A673 (cell line): ENCODE data around the gene HSD17B3. TPM values are rescaled to one million over a fixed set of nuclear protein-coding genes. Genes with fewer than 3 reads are reported as not detected.

Experiments used
- BruUV-seq: library from RNA; stranded (reverse); fragments of 400-500 nt; replicated peaks from 2 replicates; lab custom pipeline; 2021; lab: Mats Ljungman, UMichigan
- CTCF ChIA-PET: fragments of 300-600 bp; sonication (Branson Sonifier 250); formaldehyde crosslinking; loops from one replicate; lab custom pipeline; 2022; ENCODE audit warnings: antibody characterized with exemption; lab: Charles Lee
- POLR2A ChIA-PET: fragments of 300-600 bp; sonication (Branson Sonifier 250); formaldehyde crosslinking; loops from one replicate; lab custom pipeline; 2022; ENCODE audit warnings: antibody characterized with exemption; ENCODE audit not compliant: low non-redundant PET; lab: Charles Lee
- DNase-seq: peaks from one replicate; pipeline ENCODE4 v3.0.0-alpha.2; 2015; ENCODE audit warnings: low spot score
- H3K27ac ChIP-seq: fragments of 200-600 bp; sonication (generic); 2 replicates; pipeline ENCODE4 v1.5.1; 2016; ENCODE audit warnings: mixed run types, low read depth, mild to moderate bottlenecking, mixed read lengths, antibody characterized with exemption, low read length; ENCODE audit not compliant: poor library complexity, severe bottlenecking
- H3K27me3 ChIP-seq: fragments of 200-600 bp; sonication (generic); replicated peaks from 2 replicates; pipeline ENCODE4 v1.6.1; 2017; ENCODE audit warnings: mixed run types, low read depth, mild to moderate bottlenecking, mixed read lengths, antibody characterized with exemption, low read length; ENCODE audit not compliant: insufficient read depth, poor library complexity
- H3K36me3 ChIP-seq: fragments of 200-600 bp; sonication (generic); 2 replicates; pipeline ENCODE4 v1.6.1; 2016; ENCODE audit warnings: mixed run types, mild to moderate bottlenecking, mixed read lengths, antibody characterized with exemption, low read length; ENCODE audit not compliant: insufficient read depth, poor library complexity, severe bottlenecking
- H3K4me1 ChIP-seq: fragments of 200-600 bp; sonication (generic); 2 replicates; pipeline ENCODE4 v1.6.1; 2017; ENCODE audit warnings: mixed run types, mild to moderate bottlenecking, mixed read lengths, antibody characterized with exemption, low read length; ENCODE audit not compliant: insufficient read depth, poor library complexity, severe bottlenecking
- H3K4me3 ChIP-seq: fragments of 200-600 bp; sonication (generic); 2 replicates; pipeline ENCODE4 v1.5.1; 2016; ENCODE audit warnings: low read depth, mixed run types, mild to moderate bottlenecking, mixed read lengths, low read length; ENCODE audit not compliant: poor library complexity, severe bottlenecking
- H3K9me3 ChIP-seq: fragments of 200-600 bp; sonication (generic); 2 replicates; pipeline ENCODE4 v1.6.1; 2016; ENCODE audit warnings: mixed run types, low read depth, mild to moderate bottlenecking, mixed read lengths, antibody characterized with exemption, low read length; ENCODE audit not compliant: poor library complexity, severe bottlenecking
- EZH2 ChIP-seq: fragments of 200-600 bp; sonication (generic); IDR thresholded peaks from 2 replicates; pipeline ENCODE4 v1.6.1; 2017; ENCODE audit warnings: borderline replicate concordance, low read depth, mild to moderate bottlenecking, mixed read lengths, antibody characterized with exemption, low read length; ENCODE audit not compliant: poor library complexity, severe bottlenecking
- intact Hi-C: fragments of 100-400 bp; cut with micrococcal nuclease; formaldehyde crosslinking; loops from one replicate; pipeline ENCODE4 v1.10.0; 2022; ENCODE audit not compliant: unreplicated experiment
- total RNA-seq: library from RNA; stranded (reverse); gene quantifications from 2 replicates; pipeline ENCODE4 v1.2.3, GENCODE V29; 2021
- TF ChIP-seq, protein P1 (sequence below): fragments of 300-800, 200-600 bp; sonication (generic); conservative IDR thresholded peaks from 2 replicates; pipeline ENCODE4 v1.5.1; 2017; ENCODE audit warnings: low read depth, mild to moderate bottlenecking, antibody characterized with exemption, low read length, moderate library complexity, mixed read lengths

The HSD17B3 gene
- total RNA-seq, 1 experiment from 2014 or later, result not detected

DNA sequence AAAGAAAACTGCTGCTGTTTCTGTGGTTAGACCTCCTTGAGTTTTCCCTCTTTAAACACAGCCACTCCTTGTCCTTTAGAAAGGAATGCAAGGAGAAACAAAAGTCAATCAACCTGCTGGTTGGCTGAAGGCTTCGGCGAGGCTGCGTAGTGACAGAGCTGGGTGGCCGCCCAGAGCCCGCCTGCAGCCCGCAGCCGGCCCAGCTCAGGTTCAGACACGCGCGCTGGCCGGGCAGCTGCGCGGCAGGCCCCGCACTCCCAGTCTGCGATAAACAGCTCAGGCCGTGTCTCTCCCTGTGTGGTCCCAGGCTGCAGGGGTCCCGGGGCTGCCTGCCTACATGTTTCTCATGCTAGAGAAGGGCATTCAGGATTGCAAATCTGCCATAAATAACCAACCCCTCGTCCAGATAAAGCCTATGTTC, 115.4 kb downstream of the HSD17B3 start:
- CTCF ChIA-PET, result no interaction called here
- no peak overlapping the region for H3K4me3 ChIP-seq
- no TSS peak for BruUV-seq
- TF ChIP-seq EZH2, result no peak
- TF ChIP-seq, protein P1, sequence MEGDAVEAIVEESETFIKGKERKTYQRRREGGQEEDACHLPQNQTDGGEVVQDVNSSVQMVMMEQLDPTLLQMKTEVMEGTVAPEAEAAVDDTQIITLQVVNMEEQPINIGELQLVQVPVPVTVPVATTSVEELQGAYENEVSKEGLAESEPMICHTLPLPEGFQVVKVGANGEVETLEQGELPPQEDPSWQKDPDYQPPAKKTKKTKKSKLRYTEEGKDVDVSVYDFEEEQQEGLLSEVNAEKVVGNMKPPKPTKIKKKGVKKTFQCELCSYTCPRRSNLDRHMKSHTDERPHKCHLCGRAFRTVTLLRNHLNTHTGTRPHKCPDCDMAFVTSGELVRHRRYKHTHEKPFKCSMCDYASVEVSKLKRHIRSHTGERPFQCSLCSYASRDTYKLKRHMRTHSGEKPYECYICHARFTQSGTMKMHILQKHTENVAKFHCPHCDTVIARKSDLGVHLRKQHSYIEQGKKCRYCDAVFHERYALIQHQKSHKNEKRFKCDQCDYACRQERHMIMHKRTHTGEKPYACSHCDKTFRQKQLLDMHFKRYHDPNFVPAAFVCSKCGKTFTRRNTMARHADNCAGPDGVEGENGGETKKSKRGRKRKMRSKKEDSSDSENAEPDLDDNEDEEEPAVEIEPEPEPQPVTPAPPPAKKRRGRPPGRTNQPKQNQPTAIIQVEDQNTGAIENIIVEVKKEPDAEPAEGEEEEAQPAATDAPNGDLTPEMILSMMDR, result no peak
- H3K27ac ChIP-seq, result no peak overlapping the region
- peaks cover 8% of the 10 kb centered on the region for H3K9me3 ChIP-seq
- POLR2A ChIA-PET, result no interaction called here
- no peaks in the 10 kb centered on the region for H3K4me1 ChIP-seq
- no peak for DNase-seq
- no peaks in the 10 kb centered on the region for H3K27me3 ChIP-seq
- H3K36me3 ChIP-seq, result no peaks in the 10 kb centered on the region
- intact Hi-C loops, result no loop called here

DNA sequence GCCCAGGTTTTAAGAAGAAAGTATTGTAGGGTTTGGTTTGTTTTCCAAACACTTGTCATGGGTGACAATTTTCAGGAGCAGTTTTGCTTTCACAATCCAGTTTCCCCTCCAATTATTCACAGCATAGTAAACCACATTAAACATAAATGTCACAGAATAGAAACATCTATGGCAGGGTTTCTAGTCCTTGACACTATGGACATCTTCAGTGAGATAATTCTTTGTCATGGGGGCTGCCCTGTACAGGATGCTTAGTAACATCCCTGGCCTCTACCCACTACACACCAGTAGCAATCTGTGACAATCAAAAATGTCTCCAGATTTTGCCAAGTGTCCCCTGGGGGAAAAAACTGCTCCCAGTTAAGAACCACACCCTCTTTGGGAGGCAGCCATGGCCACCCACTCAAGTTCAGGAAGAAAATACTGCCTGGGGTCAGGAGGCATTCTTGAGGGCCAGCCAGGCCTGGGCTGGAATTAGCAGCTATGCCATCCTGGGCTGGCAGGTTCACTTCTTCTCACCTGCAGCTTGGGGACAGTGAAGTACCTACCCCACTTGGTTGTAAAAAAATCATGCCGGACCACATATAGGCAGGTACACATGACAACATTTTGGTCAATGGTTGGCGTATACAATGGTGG, 116.3 kb downstream of the HSD17B3 start:
- BruUV-seq, result no TSS peak
- intact Hi-C loops, result no loop called here
- H3K36me3 ChIP-seq, result no peaks in the 10 kb centered on the region
- DNase-seq, result no peak
- H3K9me3 ChIP-seq, result peaks cover 8% of the 10 kb centered on the region
- H3K27ac ChIP-seq, result no peak overlapping the region
- H3K27me3 ChIP-seq, result no peaks in the 10 kb centered on the region
- CTCF ChIA-PET, result no interaction called here
- no peak overlapping the region for H3K4me3 ChIP-seq
- no peaks in the 10 kb centered on the region for H3K4me1 ChIP-seq
- POLR2A ChIA-PET, result no interaction called here
- no peak for TF ChIP-seq EZH2
- TF ChIP-seq, protein P1, result no peak

Other genes with a start within 250 kb of the HSD17B3 start
- 1.1 TPM in 2 replicates for gene SLC35D2, start 81.5 kb upstream of the HSD17B3 start, total RNA-seq
- gene ZNF367, start 116.2 kb upstream of the HSD17B3 start, total RNA-seq, result 14.6 and 14.9 TPM in 2 replicates
- gene HABP4, start 148.0 kb upstream of the HSD17B3 start, total RNA-seq, result 11.3 and 11.6 TPM in 2 replicates